B cell (primary cell): Measurements from ENCODE around the gene SHBG. TPM values are rescaled to one million over a fixed set of nuclear protein-coding genes. Genes with fewer than 3 reads are reported as not detected.

ENCODE experiments used
- ATAC-seq: fragments of 200-7000 bp; cut with Tn5 transposase; one replicate; pipeline ENCODE4 v1.10.0; 2021; ENCODE audit warnings: low read depth, mild to moderate bottlenecking, moderate number of reproducible peaks, moderate library complexity
- CTCF ChIA-PET: fragments of 350-600 bp; sonication (Branson Sonifier 250); formaldehyde crosslinking; loops from one replicate; lab custom pipeline; 2021; ENCODE audit warnings: antibody characterized with exemption, inconsistent platforms; lab: Charles Lee
- POLR2A ChIA-PET: fragments of 350-600 bp; sonication (Branson Sonifier 250); formaldehyde crosslinking; loops from one replicate; lab custom pipeline; 2021; ENCODE audit warnings: antibody characterized with exemption; lab: Charles Lee
- DNase-seq: peaks from one replicate; pipeline ENCODE4 v3.0.0; 2013
- H2AFZ ChIP-seq: 2 replicates; pipeline ENCODE4 v1.6.1; 2012; ENCODE audit warnings: mild to moderate bottlenecking, low read depth, low read length; ENCODE audit not compliant: insufficient read depth, poor library complexity, severe bottlenecking
- H3K27ac ChIP-seq, 2 donors: 1 replicate in 1 of 2; 2 replicates in 1 of 2; pipeline ENCODE4 v1.5.1; 2012 to 2013; ENCODE audit warnings: low read length in 2 of 2, mild to moderate bottlenecking in 2 of 2, moderate library complexity in 1 of 2
- H3K27me3 ChIP-seq, 4 experiments: fragments of 200-600 bp in 1 of 4; sonication (generic) in 1 of 4; replicated peaks in 1 of 4; 1 replicate in 2 of 4; 2 replicates in 2 of 4; pipeline versions ENCODE4 v1.6.1 to v1.7.0; 2013 to 2016; ENCODE audit warnings: low read length in 3 of 4, mild to moderate bottlenecking in 2 of 4, mixed read lengths in 1 of 4, moderate library complexity in 1 of 4; ENCODE audit not compliant: insufficient read depth in 4 of 4, control insufficient read depth in 3 of 4; ENCODE audit errors: control extremely low read depth in 1 of 4
- H3K36me3 ChIP-seq, 2 experiments: replicated peaks in 1 of 2; 1 replicate in 1 of 2; 2 replicates in 1 of 2; pipeline versions ENCODE4 v1.6.1 to v1.7.1; 2013; ENCODE audit warnings: low read length in 1 of 2; ENCODE audit not compliant: insufficient read depth in 2 of 2, control insufficient read depth in 1 of 2; ENCODE audit errors: control extremely low read depth in 1 of 2, extremely low read depth in 1 of 2
- H3K4me1 ChIP-seq, 2 donors: fragments of 200-600 bp in 1 of 2; sonication (generic) in 1 of 2; 1 replicate in 1 of 2; 2 replicates in 1 of 2; pipeline versions ENCODE4 v1.5.1 to v1.6.1; 2013 to 2017; ENCODE audit warnings: low read length in 2 of 2; ENCODE audit not compliant: control insufficient read depth in 2 of 2, insufficient read depth in 2 of 2
- H3K4me2 ChIP-seq: replicated peaks from 2 replicates; pipeline ENCODE3; 2012; ENCODE audit warnings: mild to moderate bottlenecking, low read depth, low read length; ENCODE audit not compliant: poor library complexity, severe bottlenecking
- H3K4me3 ChIP-seq, 5 experiments: fragments of 200-600 bp in 1 of 5; sonication (generic) in 1 of 5; 1 replicate in 3 of 5; 2 replicates in 2 of 5; pipeline versions ENCODE4 v1.5.1 to v1.7.0; 2011 to 2016; ENCODE audit warnings: low read length in 4 of 5, mild to moderate bottlenecking in 4 of 5, low read depth in 2 of 5, control low read depth in 1 of 5, moderate library complexity in 1 of 5; ENCODE audit not compliant: insufficient read depth in 1 of 5; ENCODE audit errors: control extremely low read depth in 1 of 5, extremely low read depth in 1 of 5
- H3K79me2 ChIP-seq: fragments of 200-600 bp; sonication (generic); one replicate; pipeline ENCODE4 v1.6.0; 2016; ENCODE audit warnings: low read length; ENCODE audit not compliant: control insufficient read depth, insufficient read depth
- H3K9ac ChIP-seq: fragments of 200-600 bp; sonication (generic); 2 replicates; pipeline ENCODE4 v1.6.1; 2017; ENCODE audit warnings: mild to moderate bottlenecking, low read length, moderate library complexity
- H3K9me3 ChIP-seq, 3 donors: one replicate each; pipeline versions ENCODE4 v1.6.1 to v1.7.1; 2013; ENCODE audit warnings: low read length in 2 of 3; ENCODE audit not compliant: control insufficient read depth in 2 of 3, insufficient read depth in 1 of 3; ENCODE audit errors: control extremely low read depth in 1 of 3
- H4K20me1 ChIP-seq: 2 replicates; pipeline ENCODE4 v1.6.0; 2012; ENCODE audit warnings: mild to moderate bottlenecking, low read length; ENCODE audit not compliant: insufficient read depth, control insufficient read depth, poor library complexity, severe bottlenecking
- H3K27ac Mint-ChIP-seq: one replicate; pipeline ENCODE4 v1.8.0; 2021; ENCODE audit warnings: mixed read lengths
- H3K27me3 Mint-ChIP-seq: one replicate; pipeline ENCODE4 v1.8.0; 2021; ENCODE audit warnings: mixed read lengths
- H3K4me1 Mint-ChIP-seq: one replicate; pipeline ENCODE4 v1.8.0; 2021; ENCODE audit warnings: mixed read lengths
- H3K4me3 Mint-ChIP-seq: one replicate; pipeline ENCODE4 v1.8.0; 2021; ENCODE audit warnings: mixed read lengths
- H3K9me3 Mint-ChIP-seq: one replicate; pipeline ENCODE4 v1.8.0; 2022; ENCODE audit warnings: mixed read lengths; ENCODE audit not compliant: insufficient read depth
- CTCF ChIP-seq: fragments of 200-600 bp; IDR thresholded peaks from one replicate; pipeline ENCODE4 v1.8.0; 2022; ENCODE audit warnings: antibody characterized with exemption, mild to moderate bottlenecking
- EZH2 ChIP-seq: IDR thresholded peaks from 2 replicates; pipeline ENCODE4 v1.6.1; 2012; ENCODE audit warnings: borderline replicate concordance, low read depth, mild to moderate bottlenecking, moderate library complexity, low read length; ENCODE audit not compliant: insufficient read depth, poor library complexity, severe bottlenecking
- WGBS: methylation state at CpG from one replicate; pipeline ENCODE4 v1.1.5; 2013; ENCODE audit warnings: missing lambda C conversion rate; ENCODE audit not compliant: insufficient coverage; 5-methylcytosine and 5-hydroxymethylcytosine counted together
- intact Hi-C: fragments of 100-400 bp; cut with micrococcal nuclease; formaldehyde crosslinking; loops from one replicate; pipeline ENCODE4 v1.10.0; 2022
- polyA plus RNA-seq: library from polyadenylated mRNA; depleted of rRNA; stranded (reverse); fragments of >200 nt; gene quantifications from 2 replicates; pipeline ENCODE4 v1.2.3, GENCODE V29; 2012
- total RNA-seq, 2 donors: library from RNA; stranded (reverse); fragments of 120-200 nt in 1 of 2; gene quantifications; 1 replicate in 1 of 2; 2 replicates in 1 of 2; pipeline versions ENCODE4 v1.2.3 to v1.2.4, GENCODE V29; 2013 to 2022

SHBG gene
- total and polyA plus RNA-seq, 2 donors (not counting 1 experiment from before 2014, with no cell fraction given): 0.10 TPM; not detected in 1

DNA sequence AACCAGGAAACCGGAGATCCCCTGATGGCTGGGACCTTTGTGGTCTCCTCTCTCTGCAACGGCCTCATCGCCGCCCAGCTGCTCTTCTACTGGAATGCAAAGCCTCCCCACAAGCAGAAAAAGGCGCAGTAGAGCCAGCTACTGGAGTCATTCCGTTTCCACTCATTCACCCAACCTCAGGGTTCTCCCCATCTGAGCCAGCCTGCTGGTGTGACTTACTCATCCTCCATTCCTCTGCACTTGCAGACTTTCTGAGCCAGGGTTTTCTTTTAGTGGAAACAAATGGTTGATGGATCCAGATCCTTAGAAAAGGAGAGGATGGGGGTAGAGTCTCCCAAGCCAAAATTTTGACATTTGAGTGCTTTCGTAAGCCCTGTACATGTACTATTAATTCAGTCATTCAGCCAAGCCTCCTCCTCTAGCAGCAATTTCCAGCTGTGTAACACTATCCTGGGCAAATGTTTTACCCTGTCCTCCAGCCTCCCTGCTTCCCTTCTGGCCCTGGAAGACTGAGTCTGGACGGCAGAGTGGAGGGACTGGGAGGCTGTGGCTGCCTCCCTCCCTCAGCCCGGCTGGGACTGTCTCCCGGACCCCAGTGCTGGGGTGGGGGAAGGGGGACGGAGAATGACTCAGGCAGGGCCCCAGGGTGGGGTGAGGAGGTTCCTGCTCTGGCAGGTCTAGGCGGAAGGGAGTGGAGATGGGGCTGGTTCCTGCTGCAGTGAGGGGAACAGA is 42.3 kb upstream of the SHBG start:
- H3K9me3 ChIP-seq: no peaks in the 10 kb centered on the region
- H3K36me3 ChIP-seq: peaks cover 0 to 32% of the 10 kb centered on the region in 2 experiments
- ATAC-seq (no peak), DNase-seq (no peak)
- Mint-ChIP-seq H3K4me3 (no peak overlapping the region), H3K27ac (no peak overlapping the region), H3K27me3 (no peaks in the 10 kb centered on the region), H3K4me1 (peaks cover 23% of the 10 kb centered on the region), H3K9me3 (no peaks in the 10 kb centered on the region)
- H4K20me1 ChIP-seq: no peaks in the 10 kb centered on the region
- H3K27me3 ChIP-seq: no peaks in the 10 kb centered on the region
- H3K4me3 ChIP-seq: no peak overlapping the region
- POLR2A ChIA-PET: interaction anchor here (0.5 to 0.6 kb wide), 2 partner anchors 98 to 319 kb away, joined by 3 to 4 read pairs; no protein-coding TSS in a partner anchor
- WGBS: 94% methylated on average over 6 of the region's 12 CpGs
- no peak overlapping the region for H3K4me2 ChIP-seq
- no peak for TF ChIP-seq EZH2
- TF ChIP-seq CTCF: no peak
- H3K4me1 ChIP-seq: peaks cover 17 to 33% of the 10 kb centered on the region in 2 donors
- H2AFZ ChIP-seq: no peak overlapping the region
- no peak overlapping the region for H3K9ac ChIP-seq
- H3K27ac ChIP-seq: no peak overlapping the region
- intact Hi-C loops: loop anchor here (10.0 kb wide), 1 partner anchor 543 kb away; the partner anchor contains the start of gene SLC16A11
- CTCF ChIA-PET: interaction anchor here (0.6 to 7.9 kb wide), 9 partner anchors 11 to 542 kb away, joined by 3 to 111 read pairs (median 5); partner anchors contain the start of gene TMEM95
- peaks cover 30% of the 10 kb centered on the region for H3K79me2 ChIP-seq
